ENCODE results near the gene URB1.

The URB1 gene

GRCh38 chr21:32364387-32364786 is 28.4 kb downstream of the URB1 start:
- Histone ChIP-seq H3K27me3 (ENCODE audit: control insufficient read depth, insufficient read depth, low read length) (no peaks in the 10 kb centered on the region), H3K4me1 (ENCODE audit: control insufficient read depth, insufficient read depth, low read length) (no peaks in the 10 kb centered on the region), H3K27ac (ENCODE audit: low read depth, low read length) (no peak overlapping the region), H3K9ac (ENCODE audit: low read length) (no peak overlapping the region), H3K36me3 (ENCODE audit: control insufficient read depth, insufficient read depth, low read length) (peaks cover 38% of the 10 kb centered on the region), H3K4me3 (ENCODE audit: low read length) (no peak overlapping the region)

- H3K27ac ChIP-seq (ENCODE audit: low read depth, low read length) = no peak overlapping the region
- H3K9ac ChIP-seq (ENCODE audit: low read length) = no peak overlapping the region
- peaks cover 30% of the 10 kb centered on the region for H3K36me3 ChIP-seq (ENCODE audit: control insufficient read depth, insufficient read depth, low read length)
- H3K27me3 ChIP-seq (ENCODE audit: control insufficient read depth, insufficient read depth, low read length) = no peaks in the 10 kb centered on the region
- H3K4me3 ChIP-seq (ENCODE audit: low read length) = no peak overlapping the region
- H3K4me1 ChIP-seq (ENCODE audit: control insufficient read depth, insufficient read depth, low read length) = no peaks in the 10 kb centered on the region
Measured at GRCh38 chr21:32360401-32360975, 32.3 kb downstream of the URB1 start.

- peaks cover 30% of the 10 kb centered on the region for H3K36me3 ChIP-seq (ENCODE audit: control insufficient read depth, insufficient read depth, low read length)
- H3K4me1 ChIP-seq (ENCODE audit: control insufficient read depth, insufficient read depth, low read length) = no peaks in the 10 kb centered on the region
- H3K27ac ChIP-seq (ENCODE audit: low read depth, low read length) = no peak overlapping the region
- no peak overlapping the region for H3K4me3 ChIP-seq (ENCODE audit: low read length)
- H3K9ac ChIP-seq (ENCODE audit: low read length) = no peak overlapping the region
- no peaks in the 10 kb centered on the region for H3K27me3 ChIP-seq (ENCODE audit: control insufficient read depth, insufficient read depth, low read length)
Measured at GRCh38 chr21:32359719-32360260, 33.0 kb downstream of the URB1 start.

- Histone ChIP-seq H3K27me3 (ENCODE audit: control insufficient read depth, insufficient read depth, low read length) (no peaks in the 10 kb centered on the region), H3K36me3 (ENCODE audit: control insufficient read depth, insufficient read depth, low read length) (peaks cover 40% of the 10 kb centered on the region), H3K27ac (ENCODE audit: low read depth, low read length) (no peak overlapping the region), H3K9ac (ENCODE audit: low read length) (no peak overlapping the region), H3K4me3 (ENCODE audit: low read length) (no peak overlapping the region), H3K4me1 (ENCODE audit: control insufficient read depth, insufficient read depth, low read length) (no peaks in the 10 kb centered on the region)
Measured at GRCh38 chr21:32356874-32357395, 35.9 kb downstream of the URB1 start.

GRCh38 chr21:32353002-32353711 is 39.7 kb downstream of the URB1 start:
- Histone ChIP-seq H3K36me3 (ENCODE audit: control insufficient read depth, insufficient read depth, low read length) (peaks cover 38% of the 10 kb centered on the region), H3K4me1 (ENCODE audit: control insufficient read depth, insufficient read depth, low read length) (no peaks in the 10 kb centered on the region), H3K27me3 (ENCODE audit: control insufficient read depth, insufficient read depth, low read length) (no peaks in the 10 kb centered on the region), H3K4me3 (ENCODE audit: low read length) (no peak overlapping the region), H3K27ac (ENCODE audit: low read depth, low read length) (no peak overlapping the region), H3K9ac (ENCODE audit: low read length) (no peak overlapping the region)

- Histone ChIP-seq H3K9ac (ENCODE audit: low read length) (no peak overlapping the region), H3K4me3 (ENCODE audit: low read length) (no peak overlapping the region), H3K36me3 (ENCODE audit: control insufficient read depth, insufficient read depth, low read length) (peaks cover 42% of the 10 kb centered on the region), H3K27me3 (ENCODE audit: control insufficient read depth, insufficient read depth, low read length) (no peaks in the 10 kb centered on the region), H3K4me1 (ENCODE audit: control insufficient read depth, insufficient read depth, low read length) (no peaks in the 10 kb centered on the region), H3K27ac (ENCODE audit: low read depth, low read length) (no peak overlapping the region)
Measured at GRCh38 chr21:32352526-32352925, 40.3 kb downstream of the URB1 start.

- H3K9ac ChIP-seq (ENCODE audit: low read length) = no peak overlapping the region
- no peak overlapping the region for H3K27ac ChIP-seq (ENCODE audit: low read depth, low read length)
- no peaks in the 10 kb centered on the region for H3K27me3 ChIP-seq (ENCODE audit: control insufficient read depth, insufficient read depth, low read length)
- peaks cover 52% of the 10 kb centered on the region for H3K36me3 ChIP-seq (ENCODE audit: control insufficient read depth, insufficient read depth, low read length)
- no peaks in the 10 kb centered on the region for H3K4me1 ChIP-seq (ENCODE audit: control insufficient read depth, insufficient read depth, low read length)
- H3K4me3 ChIP-seq (ENCODE audit: low read length) = no peak overlapping the region
Measured at GRCh38 chr21:32351428-32351827, 41.4 kb downstream of the URB1 start.

- H3K27ac ChIP-seq (ENCODE audit: low read depth, low read length) = no peak overlapping the region
- peaks cover 56% of the 10 kb centered on the region for H3K36me3 ChIP-seq (ENCODE audit: control insufficient read depth, insufficient read depth, low read length)
- H3K9ac ChIP-seq (ENCODE audit: low read length) = no peak overlapping the region
- no peak overlapping the region for H3K4me3 ChIP-seq (ENCODE audit: low read length)
- no peaks in the 10 kb centered on the region for H3K27me3 ChIP-seq (ENCODE audit: control insufficient read depth, insufficient read depth, low read length)
- H3K4me1 ChIP-seq (ENCODE audit: control insufficient read depth, insufficient read depth, low read length) = no peaks in the 10 kb centered on the region
Measured at GRCh38 chr21:32350981-32351380, 41.8 kb downstream of the URB1 start.

- Histone ChIP-seq H3K27ac (ENCODE audit: low read depth, low read length) (no peak overlapping the region), H3K4me1 (ENCODE audit: control insufficient read depth, insufficient read depth, low read length) (no peaks in the 10 kb centered on the region), H3K9ac (ENCODE audit: low read length) (no peak overlapping the region), H3K4me3 (ENCODE audit: low read length) (no peak overlapping the region), H3K27me3 (ENCODE audit: control insufficient read depth, insufficient read depth, low read length) (no peaks in the 10 kb centered on the region), H3K36me3 (ENCODE audit: control insufficient read depth, insufficient read depth, low read length) (peaks cover 62% of the 10 kb centered on the region)
Measured at GRCh38 chr21:32350211-32350980, 42.4 kb downstream of the URB1 start.

- H3K36me3 ChIP-seq (ENCODE audit: control insufficient read depth, insufficient read depth, low read length) = peaks cover 67% of the 10 kb centered on the region
- H3K4me1 ChIP-seq (ENCODE audit: control insufficient read depth, insufficient read depth, low read length) = no peaks in the 10 kb centered on the region
- H3K9ac ChIP-seq (ENCODE audit: low read length) = no peak overlapping the region
- H3K27me3 ChIP-seq (ENCODE audit: control insufficient read depth, insufficient read depth, low read length) = no peaks in the 10 kb centered on the region
- H3K27ac ChIP-seq (ENCODE audit: low read depth, low read length) = no peak overlapping the region
- H3K4me3 ChIP-seq (ENCODE audit: low read length) = no peak overlapping the region
Measured at GRCh38 chr21:32349333-32349944, 43.4 kb downstream of the URB1 start.

GRCh38 chr21:32348604-32349332 is 44.0 kb downstream of the URB1 start:
- H3K4me3 ChIP-seq (ENCODE audit: low read length) = no peak overlapping the region
- H3K27ac ChIP-seq (ENCODE audit: low read depth, low read length) = no peak overlapping the region
- H3K36me3 ChIP-seq (ENCODE audit: control insufficient read depth, insufficient read depth, low read length) = peaks cover 67% of the 10 kb centered on the region
- H3K4me1 ChIP-seq (ENCODE audit: control insufficient read depth, insufficient read depth, low read length) = no peaks in the 10 kb centered on the region
- no peaks in the 10 kb centered on the region for H3K27me3 ChIP-seq (ENCODE audit: control insufficient read depth, insufficient read depth, low read length)
- no peak overlapping the region for H3K9ac ChIP-seq (ENCODE audit: low read length)

All from rectal smooth muscle tissue (tissue), 1 donor.